NCI-H128 (cell line): ENCODE measurements around the gene MCM3.

Experiments
- DNase-seq: peaks from one replicate; lab custom pipeline; 2025; ENCODE audit not compliant: unreplicated experiment; lab: John Stamatoyannopoulos, UW

MCM3 gene

GRCh38 chr6:52253494-52253893 lies 31.0 kb downstream of the MCM3 start:
- DNase-seq: no peak

- DNase-seq: no peak
Observed at GRCh38 chr6:52251113-52251512, 33.4 kb downstream of the MCM3 start.

GRCh38 chr6:52249078-52249477 lies 35.5 kb downstream of the MCM3 start:
- no peak for DNase-seq

GRCh38 chr6:52245425-52245824 lies 39.1 kb downstream of the MCM3 start:
- no peak for DNase-seq

DNA sequence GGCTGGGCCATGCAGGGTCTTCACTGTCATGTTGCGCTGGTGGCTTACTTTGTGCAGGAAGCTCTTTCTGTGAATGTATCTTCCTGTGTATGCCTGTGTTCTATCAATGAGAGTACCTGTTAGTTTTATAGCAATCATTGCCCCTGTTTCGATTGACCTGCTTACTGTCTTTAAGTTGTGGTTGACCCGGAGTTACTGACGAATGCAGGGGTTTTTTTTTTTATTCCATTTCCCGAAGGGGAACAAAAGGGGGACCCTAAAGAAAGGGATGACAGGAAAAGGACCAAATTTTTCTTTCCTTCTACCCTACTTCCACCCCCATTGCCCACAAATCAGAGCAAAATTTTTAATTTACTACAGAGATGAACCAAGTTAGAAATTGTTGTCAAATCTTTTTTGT lies 40.1 kb downstream of the MCM3 start, which contains the start of gene IL17F:
IL17F (minus strand) TSS at position 101 of the 400 bp plus-strand sequence; CDS start at position 30, 71 bp downstream.
- DNase-seq: no peak

DNA sequence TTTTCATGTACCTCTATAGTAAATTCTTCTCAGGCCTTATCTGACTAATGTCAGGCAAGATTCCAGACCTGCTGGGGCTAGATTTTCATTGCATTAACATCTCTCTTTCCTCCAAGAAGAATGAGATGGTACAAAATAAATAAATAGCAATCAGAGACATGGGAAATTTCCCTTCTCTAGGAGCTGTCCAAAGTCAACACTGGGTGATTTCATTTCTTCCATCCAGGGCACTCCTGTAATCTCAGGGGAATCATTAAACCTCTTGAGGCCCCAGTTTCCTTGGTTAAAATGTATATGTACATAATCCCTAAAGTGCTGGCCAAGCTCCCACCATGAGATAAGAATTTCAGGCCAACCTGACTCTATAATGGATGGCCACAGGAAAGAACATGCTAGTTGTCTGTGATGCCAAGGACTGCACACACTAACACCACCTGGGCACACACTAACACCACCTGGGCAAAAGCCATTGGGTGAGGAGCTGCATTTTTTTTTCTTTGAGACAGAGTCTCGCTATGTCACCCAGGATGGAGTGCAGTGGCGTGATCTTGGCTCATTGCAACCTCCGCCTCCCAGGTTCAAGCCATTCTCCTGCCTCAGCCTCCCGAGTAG lies 41.2 kb downstream of the MCM3 start:
- DNase-seq: no peak

- DNase-seq: no peak
Observed at GRCh38 chr6:52241819-52242218, 42.7 kb downstream of the MCM3 start.

DNA sequence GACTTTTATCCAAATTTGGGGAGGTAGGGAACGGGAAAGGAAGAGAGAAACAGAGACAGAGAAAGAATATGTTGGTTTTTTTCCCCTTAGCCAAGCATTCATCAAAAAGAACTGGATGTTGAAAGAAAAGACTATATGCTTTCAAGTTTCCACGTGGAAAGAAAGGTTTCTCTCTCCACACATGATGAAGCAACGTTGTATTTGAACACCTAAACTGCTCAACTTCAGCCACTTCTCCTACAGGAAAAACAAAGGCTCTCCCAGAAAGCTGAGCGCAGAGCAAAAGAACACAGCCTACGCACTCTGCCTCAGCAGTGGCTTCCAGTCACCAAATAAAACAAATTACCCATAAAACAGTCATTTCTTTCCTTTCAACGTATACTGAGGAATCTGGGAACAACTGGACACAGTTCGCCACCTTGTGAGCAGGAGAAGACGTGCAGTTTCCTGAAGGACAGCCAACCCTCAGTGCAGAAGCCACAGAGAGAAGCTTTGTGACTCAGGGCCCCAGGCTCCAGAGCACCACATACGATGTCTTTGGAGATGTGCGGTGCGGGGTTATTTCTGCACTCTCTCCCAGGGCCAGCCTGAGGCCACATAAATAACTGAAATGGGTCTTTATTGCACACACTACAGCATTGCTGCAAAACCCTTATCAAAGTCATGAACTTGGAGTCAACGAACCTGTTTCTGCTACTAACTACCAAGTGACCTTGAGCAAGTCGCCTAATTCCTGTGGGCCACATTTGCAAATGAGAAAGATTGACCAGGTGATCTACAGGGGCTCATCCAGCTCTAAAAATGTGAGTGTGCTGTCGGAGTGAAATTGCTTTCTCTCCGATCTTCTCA lies 50.3 kb downstream of the MCM3 start:
- DNase-seq: no peak

- no peak for DNase-seq
Observed at GRCh38 chr6:52233005-52233404, 51.5 kb downstream of the MCM3 start.

DNA sequence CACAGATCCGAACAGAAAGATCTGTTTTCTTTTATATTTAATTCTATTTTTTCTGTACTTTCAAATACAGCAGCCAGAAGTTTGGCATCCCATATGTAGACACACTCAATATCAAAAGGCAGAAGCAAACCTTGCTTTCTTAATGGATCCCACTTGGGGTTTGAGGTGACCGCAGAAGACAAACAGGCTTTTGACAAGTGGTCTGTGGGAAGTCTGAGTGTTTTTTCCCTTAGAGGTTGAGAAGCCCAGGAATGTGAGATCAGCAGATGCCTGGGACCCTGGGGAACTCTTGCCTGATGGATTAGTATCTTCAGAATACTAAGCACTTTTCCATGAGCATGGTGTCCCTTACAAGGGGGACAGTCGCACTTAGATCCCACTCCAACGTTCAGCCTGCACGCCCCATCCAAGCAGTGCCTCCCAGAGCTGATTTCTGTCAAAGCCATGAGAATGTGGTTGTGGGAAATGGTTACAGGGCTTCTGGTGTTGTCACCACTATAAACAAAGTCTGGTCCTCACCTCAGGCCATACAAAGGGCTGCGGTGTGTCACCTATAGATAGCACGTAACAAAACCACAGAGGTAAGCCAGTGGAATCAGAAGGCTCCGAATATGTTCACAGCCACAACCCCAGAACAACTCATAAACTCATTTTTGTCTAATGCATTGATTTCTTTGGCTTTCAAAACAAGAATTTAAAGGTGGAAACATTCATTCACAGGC lies 53.0 kb downstream of the MCM3 start:
- no peak for DNase-seq

DNA sequence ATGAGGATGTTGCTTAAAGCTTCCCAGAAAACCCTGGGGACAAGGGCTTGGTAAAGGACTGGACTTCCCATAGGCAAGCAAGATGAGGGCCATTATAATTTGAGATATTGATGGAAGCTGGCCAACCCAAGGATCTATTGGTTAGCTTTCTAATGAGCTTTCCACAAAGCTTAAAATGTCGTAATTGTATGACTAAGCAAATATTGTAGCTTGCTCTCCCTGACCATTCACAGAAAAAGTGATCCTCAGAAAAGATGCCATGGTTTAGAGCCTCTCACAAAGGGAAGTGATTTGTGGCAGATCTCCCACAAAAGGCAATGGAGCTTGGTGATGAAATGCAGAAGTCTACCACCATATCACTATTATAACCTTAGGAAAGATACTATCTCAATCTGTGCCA lies 53.9 kb downstream of the MCM3 start:
- no peak for DNase-seq

DNA sequence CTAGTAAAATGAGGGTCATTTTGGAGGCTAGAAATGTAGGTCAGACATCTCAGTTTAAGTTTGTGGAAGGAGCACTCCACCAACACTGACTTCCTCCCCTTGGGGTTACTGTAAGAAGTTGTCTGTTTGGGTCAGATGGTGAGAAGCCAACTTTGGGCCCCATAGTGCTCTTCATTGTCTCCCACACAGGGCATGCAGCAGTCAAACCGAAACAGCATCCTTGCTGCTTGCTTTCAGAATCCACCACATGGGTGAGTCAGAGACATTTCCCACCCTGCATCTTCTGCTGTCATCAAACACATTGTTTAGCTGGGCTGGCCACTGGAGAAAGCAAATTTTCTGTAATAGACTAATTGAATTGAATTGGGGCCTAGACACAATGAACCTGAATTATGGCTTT lies 57.0 kb downstream of the MCM3 start:
- DNase-seq: no peak

DNA sequence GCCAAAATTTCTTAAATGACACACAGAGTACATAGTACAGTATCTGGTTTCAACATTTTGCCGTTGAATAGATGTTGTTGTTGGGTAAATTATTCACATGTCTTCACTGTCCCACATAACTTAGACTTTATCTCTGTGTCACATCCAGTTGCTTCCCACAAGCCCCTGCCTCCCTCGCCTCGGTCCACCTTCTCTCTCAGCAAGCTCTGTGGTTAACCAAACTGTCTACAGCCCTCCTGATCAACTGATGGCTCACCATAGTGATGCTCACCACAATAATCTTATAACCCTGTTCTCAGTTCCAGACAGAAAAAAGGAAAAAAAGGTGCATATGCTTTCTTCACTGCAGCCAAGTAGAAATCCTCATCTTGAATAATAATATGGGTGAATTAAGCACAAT lies 63.2 kb downstream of the MCM3 start:
- no peak for DNase-seq

DNA sequence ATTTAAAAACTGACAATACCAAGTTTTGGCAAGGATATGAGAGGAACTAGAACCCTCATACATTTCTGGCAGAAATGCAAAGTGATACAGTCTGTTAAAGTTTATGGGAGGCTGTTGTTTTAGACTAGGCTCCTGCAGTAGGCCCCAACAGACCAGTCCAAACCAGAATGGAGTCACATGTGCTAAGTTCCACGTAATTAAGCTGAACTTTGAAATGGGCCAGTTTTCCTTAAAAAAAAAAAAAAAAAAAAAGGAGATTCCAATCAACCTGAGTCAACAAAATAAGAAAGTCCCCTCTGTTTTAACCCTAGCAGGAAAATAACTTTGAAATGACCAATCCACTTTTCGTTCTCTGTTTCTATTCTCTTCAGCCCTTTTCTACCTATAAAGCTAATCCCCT lies 66.8 kb downstream of the MCM3 start:
- DNase-seq: no peak

GRCh38 chr6:52216932-52217575 lies 67.5 kb downstream of the MCM3 start:
- no peak for DNase-seq

DNA sequence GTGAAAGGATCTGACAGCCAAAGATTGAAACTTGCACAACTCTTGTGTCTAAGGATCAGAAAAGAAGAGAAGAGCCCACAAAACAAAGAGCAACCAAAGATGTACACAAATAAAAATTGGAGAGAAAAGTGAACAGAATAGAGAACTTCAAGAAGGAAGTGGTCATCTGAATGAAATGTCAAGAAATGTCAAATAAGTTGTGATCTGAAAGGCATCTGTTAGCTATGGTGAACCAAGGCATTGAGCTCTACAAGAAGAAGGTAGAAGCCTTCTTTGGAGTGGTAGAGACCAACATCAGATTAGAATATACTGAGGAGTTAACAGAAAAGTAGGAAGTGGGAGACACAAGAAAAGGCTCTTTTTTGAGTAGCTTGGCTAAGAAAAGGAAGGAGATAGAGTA lies 68.8 kb downstream of the MCM3 start:
- no peak for DNase-seq
